HPDE6-E6E7 (cell line): ENCODE measurements around the gene MRPL45.

Experiments
- DNase-seq: peaks from one replicate; pipeline ENCODE4 v3.0.0; 2011; ENCODE audit warnings: missing footprints; ENCODE audit errors: extremely low spot score

MRPL45 gene

GRCh38 chr17:38345743-38346142 is 48.8 kb downstream of the MRPL45 start:
- DNase-seq, result no peak

GRCh38 chr17:38349097-38349730 is 52.2 kb downstream of the MRPL45 start:
- peak; percentile 64 for DNase-seq

DNA sequence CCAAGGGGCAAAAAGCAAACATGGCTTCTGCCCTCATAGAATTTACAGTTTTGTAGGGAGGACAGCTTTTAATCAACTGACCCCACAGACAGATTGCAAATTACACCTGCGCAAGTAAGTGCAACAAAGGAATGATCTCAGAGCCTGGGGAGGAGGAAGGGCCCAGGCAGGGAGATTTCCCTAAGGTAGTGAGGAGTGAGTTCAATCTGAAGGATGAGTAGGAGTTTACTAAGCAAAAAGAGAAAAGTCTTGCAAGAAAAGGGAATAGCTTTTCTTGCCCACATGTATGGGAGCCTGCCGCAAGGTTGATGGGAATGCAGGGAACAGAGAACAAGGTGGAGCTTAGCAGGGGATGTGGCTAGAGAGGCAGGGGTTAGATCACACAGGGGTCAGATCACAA is 53.1 kb downstream of the MRPL45 start:
- no peak for DNase-seq

- peak; percentile 70 for DNase-seq
These were observed 54.6 kb downstream of the MRPL45 start, which contains the start of gene SOCS7 for GRCh38 chr17:38351412-38352222. Gene SOCS7, plus strand, starts transcription at chr17:38351844. Its CDS starts 209 bp downstream, at chr17:38352053.

- no peak for DNase-seq
These were observed 55.5 kb downstream of the MRPL45 start for GRCh38 chr17:38352245-38353085.

- DNase-seq, result no peak
These were observed 56.2 kb downstream of the MRPL45 start for GRCh38 chr17:38353086-38353604.

GRCh38 chr17:38353668-38354067 is 56.7 kb downstream of the MRPL45 start:
- no peak for DNase-seq

DNA sequence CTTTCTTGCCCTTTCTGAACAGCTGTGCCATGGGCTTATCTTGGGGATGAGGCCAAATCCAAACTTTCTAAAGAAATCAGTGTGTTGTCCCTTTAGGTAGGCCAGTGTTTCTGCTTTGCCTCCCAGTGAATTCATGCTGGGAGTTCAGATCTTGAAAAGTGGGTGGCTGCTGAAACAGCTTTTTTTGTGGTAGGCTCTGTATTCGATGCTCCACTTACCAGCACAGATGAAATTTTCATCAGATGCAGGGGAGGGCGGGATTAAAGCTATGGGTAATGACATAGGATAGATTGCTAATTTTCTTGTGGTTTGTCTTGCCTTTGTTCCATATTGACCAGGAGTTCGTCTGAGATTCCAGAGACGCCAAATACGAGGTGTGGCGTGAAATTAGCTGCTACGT is 57.5 kb downstream of the MRPL45 start:
- DNase-seq, result no peak

GRCh38 chr17:38355251-38355650 is 58.3 kb downstream of the MRPL45 start:
- no peak for DNase-seq

GRCh38 chr17:38357486-38358123 is 60.6 kb downstream of the MRPL45 start:
- DNase-seq, result no peak

GRCh38 chr17:38358586-38359513 is 61.9 kb downstream of the MRPL45 start:
- DNase-seq, result no peak

DNA sequence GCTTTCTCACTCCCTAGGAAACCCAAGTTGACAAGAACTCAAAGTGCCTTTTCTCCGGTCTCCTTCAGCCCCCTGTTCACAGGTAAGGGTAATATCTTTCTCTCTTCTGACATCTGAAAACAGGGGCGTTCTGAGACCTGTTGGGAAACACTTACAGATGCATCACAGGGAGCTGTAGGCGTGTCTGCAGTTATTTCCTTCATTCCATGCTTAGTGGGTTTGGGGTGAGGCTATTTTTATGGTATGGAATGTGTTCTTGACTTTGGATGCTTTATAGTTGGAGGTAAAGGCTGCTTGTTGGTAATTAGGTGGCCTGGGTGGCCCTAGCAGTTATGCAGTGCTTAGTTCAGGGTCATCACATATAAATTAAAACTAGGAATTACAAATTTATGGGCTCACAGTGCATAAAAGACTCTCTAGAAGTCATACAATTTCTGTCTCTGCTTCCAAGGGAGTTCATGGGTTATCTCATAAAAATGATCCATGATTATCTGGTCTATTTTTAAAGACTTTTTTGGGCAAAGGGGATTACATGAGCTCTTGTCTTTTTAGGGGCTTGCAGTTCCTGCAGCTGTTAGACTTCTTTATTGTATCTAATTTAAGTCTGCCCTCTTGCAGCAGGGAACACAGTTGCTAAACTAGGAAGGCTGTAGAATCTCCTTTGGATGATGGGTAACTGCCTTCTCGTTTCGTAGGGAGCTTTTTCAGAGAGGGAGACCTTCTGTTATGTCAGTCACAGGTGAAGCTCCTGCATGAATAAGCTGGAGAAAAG is 64.9 kb downstream of the MRPL45 start:
- peak; percentile 62 for DNase-seq

GRCh38 chr17:38363016-38363415 is 66.0 kb downstream of the MRPL45 start:
- no peak for DNase-seq

DNA sequence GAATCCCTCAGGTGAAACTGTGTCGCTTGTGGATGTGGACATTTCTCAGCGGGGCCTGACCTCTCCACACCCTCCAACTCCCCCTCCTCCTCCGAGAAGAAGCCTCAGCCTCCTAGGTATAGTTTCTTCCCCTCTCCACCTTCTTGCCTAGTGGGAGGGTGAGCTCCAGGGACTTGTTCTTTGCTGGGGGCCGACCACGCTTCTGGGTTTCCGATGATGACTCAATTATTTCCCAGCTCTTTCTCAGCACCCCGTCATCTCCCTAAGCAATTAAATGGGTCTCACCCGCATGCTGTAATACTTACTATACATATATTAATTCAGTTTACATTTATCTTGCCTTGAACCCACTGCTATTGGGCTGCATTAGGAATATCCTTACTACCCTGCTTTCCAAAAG is 67.8 kb downstream of the MRPL45 start:
- DNase-seq, result no peak

DNA sequence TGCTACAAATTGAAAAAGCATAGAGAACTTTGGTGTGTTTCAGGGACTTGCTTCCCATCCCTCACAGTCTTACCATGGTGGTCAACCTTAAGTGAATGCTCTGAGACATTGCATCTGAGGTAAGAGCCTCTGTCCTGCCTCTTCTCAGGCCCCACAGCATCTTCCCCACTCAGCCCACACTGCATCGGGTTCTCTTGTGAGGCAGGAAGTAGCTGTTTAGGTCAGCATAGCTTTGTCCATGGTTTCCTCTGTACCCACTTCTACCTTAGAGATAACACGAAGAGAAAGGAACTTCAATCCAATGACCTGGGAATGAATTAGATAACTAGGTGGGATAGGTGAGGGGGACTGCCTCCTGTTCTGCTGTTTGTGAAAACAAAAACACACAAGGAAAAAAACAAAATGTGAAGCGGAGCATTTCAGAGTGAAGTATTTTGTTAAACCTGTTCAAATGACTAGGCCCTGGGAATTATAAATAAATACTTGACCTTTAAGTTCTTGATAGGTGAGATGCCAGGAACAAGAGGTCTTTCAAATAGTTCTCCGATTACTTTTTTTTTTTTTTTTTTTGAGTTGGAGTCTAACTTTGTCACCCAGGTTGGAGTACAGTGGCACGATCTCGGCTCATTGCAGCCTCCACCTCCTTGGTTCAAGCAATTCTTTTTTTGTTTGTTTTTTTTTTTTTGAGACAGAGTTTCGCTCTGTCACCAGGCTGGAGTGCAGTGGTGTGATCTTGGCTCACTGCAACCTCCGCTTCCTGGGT is 72.3 kb downstream of the MRPL45 start:
- DNase-seq, result no peak
